Measurements from ENCODE around the gene HLA-DRB1.

DNA sequence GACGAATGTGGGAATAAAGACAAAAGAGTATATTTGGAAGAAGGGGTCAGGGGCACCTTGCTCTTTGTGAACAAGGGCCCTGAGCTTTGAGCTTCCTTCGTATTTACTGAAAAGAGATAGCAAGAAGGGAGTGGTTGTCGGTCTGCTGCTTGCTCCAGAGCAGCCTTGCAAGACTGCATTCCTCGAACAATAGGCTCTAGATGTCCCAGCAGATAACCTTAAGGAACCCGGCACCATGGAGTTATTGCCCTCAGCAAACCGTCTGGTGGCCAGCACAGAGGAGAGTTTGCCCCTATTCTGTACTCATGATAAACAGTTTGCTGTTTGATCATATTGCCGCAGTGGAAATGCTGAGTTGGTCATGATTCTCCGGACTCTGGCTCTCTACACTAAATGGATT is 22.7 kb downstream of the HLA-DRB1 start:
- TF ChIP-seq, protein P1, sequence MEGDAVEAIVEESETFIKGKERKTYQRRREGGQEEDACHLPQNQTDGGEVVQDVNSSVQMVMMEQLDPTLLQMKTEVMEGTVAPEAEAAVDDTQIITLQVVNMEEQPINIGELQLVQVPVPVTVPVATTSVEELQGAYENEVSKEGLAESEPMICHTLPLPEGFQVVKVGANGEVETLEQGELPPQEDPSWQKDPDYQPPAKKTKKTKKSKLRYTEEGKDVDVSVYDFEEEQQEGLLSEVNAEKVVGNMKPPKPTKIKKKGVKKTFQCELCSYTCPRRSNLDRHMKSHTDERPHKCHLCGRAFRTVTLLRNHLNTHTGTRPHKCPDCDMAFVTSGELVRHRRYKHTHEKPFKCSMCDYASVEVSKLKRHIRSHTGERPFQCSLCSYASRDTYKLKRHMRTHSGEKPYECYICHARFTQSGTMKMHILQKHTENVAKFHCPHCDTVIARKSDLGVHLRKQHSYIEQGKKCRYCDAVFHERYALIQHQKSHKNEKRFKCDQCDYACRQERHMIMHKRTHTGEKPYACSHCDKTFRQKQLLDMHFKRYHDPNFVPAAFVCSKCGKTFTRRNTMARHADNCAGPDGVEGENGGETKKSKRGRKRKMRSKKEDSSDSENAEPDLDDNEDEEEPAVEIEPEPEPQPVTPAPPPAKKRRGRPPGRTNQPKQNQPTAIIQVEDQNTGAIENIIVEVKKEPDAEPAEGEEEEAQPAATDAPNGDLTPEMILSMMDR (conservative IDR thresholded peaks at IDR 0.05; ENCODE audit: low read length), result no peak
- no peak for TF ChIP-seq EZH2phosphoT487 (IDR thresholded peaks at IDR 0.05; ENCODE audit: borderline replicate concordance, low read depth, low read length)
